CD4-positive, CD25-positive, alpha-beta regulatory T cell (primary cell): Measurements from ENCODE around the gene CCDC102A. TPM values are rescaled to one million over a fixed set of nuclear protein-coding genes. Genes with fewer than 3 reads are reported as not detected.

ENCODE experiments used
- ATAC-seq, 2 donors: fragments of 150-1000 bp; cut with Tn5 transposase; one replicate each; pipeline ENCODE4 v1.10.0; 2021; ENCODE audit warnings: low read depth in 2 of 2, moderate number of reproducible peaks in 2 of 2, moderate library complexity in 1 of 2
- DNase-seq, 3 donors: peaks; one replicate each; pipeline versions ENCODE4 v3.0.0 to v3.0.0-alpha.2; 2012 to 2022; ENCODE audit warnings: mixed read lengths in 1 of 3
- H3K27ac ChIP-seq: one replicate; pipeline ENCODE4 v1.7.0; 2013; ENCODE audit warnings: mild to moderate bottlenecking, low read length; ENCODE audit not compliant: insufficient read depth, poor library complexity, severe bottlenecking
- H3K27me3 ChIP-seq: one replicate; pipeline ENCODE4 v1.7.0; 2013; ENCODE audit warnings: low read length; ENCODE audit not compliant: control insufficient read depth, insufficient read depth
- H3K36me3 ChIP-seq: one replicate; pipeline ENCODE4 v1.7.0; 2013; ENCODE audit warnings: mild to moderate bottlenecking, low read length, moderate library complexity; ENCODE audit not compliant: control insufficient read depth, insufficient read depth
- H3K4me1 ChIP-seq: 2 replicates; pipeline ENCODE4 v1.7.0; 2013; ENCODE audit warnings: mild to moderate bottlenecking, low read length; ENCODE audit not compliant: insufficient read depth, control insufficient read depth, poor library complexity, severe bottlenecking
- H3K4me3 ChIP-seq: one replicate; pipeline ENCODE4 v1.7.0; 2013; ENCODE audit warnings: low read depth, mild to moderate bottlenecking, low read length, moderate library complexity
- H3K9me3 ChIP-seq, 2 experiments: 1 replicate in 1 of 2; 2 replicates in 1 of 2; pipeline ENCODE4 v1.7.0; 2013; ENCODE audit warnings: low read length in 2 of 2, mild to moderate bottlenecking in 1 of 2, moderate library complexity in 1 of 2; ENCODE audit not compliant: control insufficient read depth in 2 of 2
- H3K27ac Mint-ChIP-seq, 3 donors: one replicate each; pipeline ENCODE4 v1.8.0; 2020 to 2022; ENCODE audit warnings: mild to moderate bottlenecking in 3 of 3, mixed read lengths in 3 of 3, moderate library complexity in 2 of 3
- H3K27me3 Mint-ChIP-seq: one replicate; pipeline ENCODE4 v1.8.0; 2022; ENCODE audit warnings: mild to moderate bottlenecking, mixed read lengths
- H3K36me3 Mint-ChIP-seq: one replicate; pipeline ENCODE4 v1.8.0; 2020; ENCODE audit warnings: mixed read lengths
- H3K4me1 Mint-ChIP-seq, 4 donors: one replicate each; pipeline ENCODE4 v1.8.0; 2020 to 2022; ENCODE audit warnings: mixed read lengths in 4 of 4, mild to moderate bottlenecking in 1 of 4
- H3K4me3 Mint-ChIP-seq, 4 donors: one replicate each; pipeline ENCODE4 v1.8.0; 2020 to 2022; ENCODE audit warnings: mild to moderate bottlenecking in 4 of 4, mixed read lengths in 4 of 4, moderate library complexity in 3 of 4
- H3K9me3 Mint-ChIP-seq, 7 donors: one replicate each; pipeline ENCODE4 v1.8.0; 2020 to 2022; ENCODE audit warnings: mixed read lengths in 7 of 7, mild to moderate bottlenecking in 3 of 7, moderate library complexity in 2 of 7
- polyA plus RNA-seq, 4 donors: library from polyadenylated mRNA; unstranded; fragments of 300-500 nt; fragmentation: Illumina TruSeq; gene quantifications; one replicate each; pipeline ENCODE4 v1.2.3, GENCODE V29; 2021
- total RNA-seq: library from RNA; stranded (reverse); gene quantifications from one replicate; pipeline ENCODE4 v1.2.3, GENCODE V29; 2022

CCDC102A gene
- total and polyA plus RNA-seq, 5 donors from 2014 or later = 1.9 to 4.7 (median 2.9) TPM

- Histone ChIP-seq H3K9me3 (no peaks in the 10 kb centered on the region), H3K4me3 (no peak overlapping the region), H3K36me3 (peaks cover 69% of the 10 kb centered on the region), H3K27me3 (no peaks in the 10 kb centered on the region), H3K27ac (no peak overlapping the region), H3K4me1 (peaks cover 17% of the 10 kb centered on the region)
- H3K9me3 Mint-ChIP-seq = peaks cover 0 to 3% (median 0%) of the 10 kb centered on the region in 7 donors
- no peak overlapping the region for H3K27ac Mint-ChIP-seq
- peaks cover 52% of the 10 kb centered on the region for H3K36me3 Mint-ChIP-seq
- no peaks in the 10 kb centered on the region for H3K27me3 Mint-ChIP-seq
- H3K4me3 Mint-ChIP-seq = peak overlapping the region in 3 of 4 donors; percentile 15 to 33 (median 16)
- ATAC-seq (no peak), DNase-seq (no peak)
- peaks cover 8 to 34% (median 30%) of the 10 kb centered on the region in 4 donors for H3K4me1 Mint-ChIP-seq
These were observed 68.0 kb downstream of the CCDC102A start for GRCh38 chr16:57468346-57468745.

DNA sequence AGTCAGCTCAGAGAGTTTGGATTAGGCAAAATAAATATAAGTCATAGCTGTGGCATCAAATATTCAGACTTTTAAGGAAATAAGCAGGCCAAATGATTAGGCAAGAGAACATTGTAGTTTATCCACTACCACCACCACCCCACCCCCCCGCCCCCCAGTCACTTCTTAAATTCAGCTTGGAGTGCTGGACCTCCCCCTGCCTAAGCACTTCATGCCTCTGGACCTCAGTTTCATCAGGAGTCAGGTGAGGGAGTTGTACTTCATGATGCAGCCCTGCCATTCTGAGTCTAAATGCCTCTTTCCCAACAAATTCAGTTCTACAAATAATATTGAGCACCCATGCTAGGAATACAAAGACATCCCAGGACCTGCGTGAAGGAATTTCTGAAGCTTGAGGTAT is 71.8 kb downstream of the CCDC102A start:
- peaks cover 55% of the 10 kb centered on the region for H3K36me3 Mint-ChIP-seq
- H3K27ac Mint-ChIP-seq = peak overlapping the region in 2 of 3 donors; percentile 57 to 98
- peaks cover 4 to 46% (median 35%) of the 10 kb centered on the region in 4 donors for H3K4me1 Mint-ChIP-seq
- Histone ChIP-seq H3K4me1 (peaks cover 26% of the 10 kb centered on the region), H3K27ac (no peak overlapping the region), H3K36me3 (peaks cover 56% of the 10 kb centered on the region), H3K27me3 (no peaks in the 10 kb centered on the region), H3K9me3 (no peaks in the 10 kb centered on the region), H3K4me3 (no peak overlapping the region)
- DNase-seq (no peak), ATAC-seq (no peak)
- no peaks in the 10 kb centered on the region for H3K27me3 Mint-ChIP-seq
- H3K9me3 Mint-ChIP-seq = no peaks in the 10 kb centered on the region
- H3K4me3 Mint-ChIP-seq = peak overlapping the region; percentile 66 to 100 (median 94)

- Histone ChIP-seq H3K4me1 (peaks cover 26% of the 10 kb centered on the region), H3K27ac (peak overlapping the region; percentile 73), H3K4me3 (peak overlapping the region; percentile 83), H3K36me3 (peaks cover 55% of the 10 kb centered on the region), H3K27me3 (no peaks in the 10 kb centered on the region), H3K9me3 (no peaks in the 10 kb centered on the region)
- H3K4me1 Mint-ChIP-seq = peaks cover 4 to 43% (median 32%) of the 10 kb centered on the region in 4 donors
- DNase-seq = peak in 1 of 3 donors; percentile 7
- H3K9me3 Mint-ChIP-seq = no peaks in the 10 kb centered on the region
- no peak for ATAC-seq
- peaks cover 47% of the 10 kb centered on the region for H3K36me3 Mint-ChIP-seq
- H3K27me3 Mint-ChIP-seq = no peaks in the 10 kb centered on the region
- H3K27ac Mint-ChIP-seq = peak overlapping the region; percentile 98 to 100 (median 100)
- H3K4me3 Mint-ChIP-seq = peak overlapping the region; percentile 88 to 100 (median 100)
These were observed 73.4 kb downstream of the CCDC102A start for GRCh38 chr16:57462978-57463362.

GRCh38 chr16:57462209-57462977 is 74.0 kb downstream of the CCDC102A start, which contains the start of gene POLR2C:
Gene POLR2C, plus strand, starts transcription at chr16:57462679. Its CDS starts 46 bp downstream, at chr16:57462725.
- Mint-ChIP-seq H3K36me3 (peaks cover 42% of the 10 kb centered on the region), H3K4me3 (peak within 1 kb of the TSS; percentile 88 to 100 (median 100)), H3K27me3 (no peaks in the 10 kb centered on the region), H3K4me1 (peaks cover 4 to 43% (median 30%) of the 10 kb centered on the region in 4 donors), H3K9me3 (no peaks in the 10 kb centered on the region), H3K27ac (peak within 1 kb of the TSS; percentile 98 to 100 (median 100))
- Histone ChIP-seq H3K4me1 (peaks cover 26% of the 10 kb centered on the region), H3K27me3 (no peaks in the 10 kb centered on the region), H3K9me3 (no peaks in the 10 kb centered on the region), H3K27ac (peak within 1 kb of the TSS; percentile 73), H3K4me3 (peak within 1 kb of the TSS; percentile 83), H3K36me3 (peaks cover 55% of the 10 kb centered on the region)
- ATAC-seq = peak; percentile 94 to 97
- DNase-seq = peak; percentile 85 to 95 (median 91)

Other genes with a start within 250 kb of the CCDC102A start
- not detected for gene CCL22, start 177.8 kb downstream of the CCDC102A start, total RNA-seq
- gene CCL22, start 177.8 kb downstream of the CCDC102A start, polyA plus RNA-seq = not detected
- 0.15 TPM for gene CX3CL1, start 164.1 kb downstream of the CCDC102A start, total RNA-seq
- gene CX3CL1, start 164.1 kb downstream of the CCDC102A start, polyA plus RNA-seq = not detected
- gene CCL17, start 131.8 kb downstream of the CCDC102A start, total RNA-seq = not detected
- not detected for gene CCL17, start 131.8 kb downstream of the CCDC102A start, polyA plus RNA-seq
- gene CIAPIN1, start 89.2 kb downstream of the CCDC102A start, total RNA-seq = 27.1 TPM
- 10 to 100 TPM; 49.2 to 56.5 (median 53.3) TPM for gene CIAPIN1, start 89.2 kb downstream of the CCDC102A start, polyA plus RNA-seq
- gene COQ9, start 89.1 kb downstream of the CCDC102A start, total RNA-seq = 18.5 TPM
- gene COQ9, start 89.1 kb downstream of the CCDC102A start, polyA plus RNA-seq = 10 to 100 TPM; 24.4 to 33.6 (median 27.8) TPM
- gene POLR2C, start 73.9 kb downstream of the CCDC102A start, total RNA-seq = 79.8 TPM
- gene POLR2C, start 73.9 kb downstream of the CCDC102A start, polyA plus RNA-seq = 10 to 100 TPM; 41.9 to 48.0 (median 45.3) TPM
- gene DOK4, start 50.1 kb downstream of the CCDC102A start, total RNA-seq = 1.8 TPM
- gene DOK4, start 50.1 kb downstream of the CCDC102A start, polyA plus RNA-seq = 1 to 10 TPM in 3 of 4 donors, under 1 TPM in 1; 0.99 to 1.4 (median 1.1) TPM
- 0.72 TPM for gene ADGRG5, start 6.1 kb upstream of the CCDC102A start, total RNA-seq
- gene ADGRG5, start 6.1 kb upstream of the CCDC102A start, polyA plus RNA-seq = 1 to 10 TPM in 1 of 4 donors, under 1 TPM in 3; 0.26 to 1.1 (median 0.51) TPM
- gene ADGRG1, start 92.1 kb upstream of the CCDC102A start, total RNA-seq = 1.2 TPM
- gene ADGRG1, start 92.1 kb upstream of the CCDC102A start, polyA plus RNA-seq = under 1 TPM in 3 of 4 donors, not detected in 1; 0.16 to 0.48 (median 0.33) TPM
- 0.32 TPM for gene ADGRG3, start 131.7 kb upstream of the CCDC102A start, total RNA-seq
- not detected for gene ADGRG3, start 131.7 kb upstream of the CCDC102A start, polyA plus RNA-seq
- not detected for gene DRC7, start 158.2 kb upstream of the CCDC102A start, total RNA-seq
- not detected for gene DRC7, start 158.2 kb upstream of the CCDC102A start, polyA plus RNA-seq
- 16.4 TPM for gene KATNB1, start 199.2 kb upstream of the CCDC102A start, total RNA-seq
- 10 to 100 TPM; 12.8 to 20.3 (median 18.7) TPM for gene KATNB1, start 199.2 kb upstream of the CCDC102A start, polyA plus RNA-seq